GM23338 (cell line): ENCODE data around the gene ZFR. TPM values are rescaled to one million over a fixed set of nuclear protein-coding genes. Genes with fewer than 3 reads are reported as not detected.
A peak's percentile ranks its signal among the peaks of the same experiment; 100 is the strongest.

Source experiments
- ATAC-seq: fragments of 200-7000 bp; cut with Tn5 transposase; 3 replicates; pipeline ENCODE4 v1.9.1; 2020
- DNase-seq: peaks from one replicate; pipeline ENCODE4 v3.0.0-alpha.2; 2015; ENCODE audit warnings: low spot score
- H2AFZ ChIP-seq: fragments of 200-600 bp; sonication (generic); 2 replicates; pipeline ENCODE4 v1.8.0; 2016; ENCODE audit warnings: antibody characterized with exemption, mild to moderate bottlenecking, moderate library complexity
- H3F3A ChIP-seq: fragments of 200-600 bp; sonication (generic); replicated peaks from 2 replicates; pipeline ENCODE4 v1.8.0; 2017; ENCODE audit warnings: antibody characterized with exemption, mixed run types, low read depth
- H3K27ac ChIP-seq: fragments of 200-600 bp; sonication (generic); 2 replicates; pipeline ENCODE4 v1.6.1; 2016; ENCODE audit warnings: low read depth
- H3K27me3 ChIP-seq: fragments of 200-600 bp; sonication (generic); 2 replicates; pipeline ENCODE4 v1.8.0; 2016; ENCODE audit warnings: mild to moderate bottlenecking, mixed run types, moderate library complexity; ENCODE audit not compliant: insufficient read depth
- H3K36me3 ChIP-seq: fragments of 200-600 bp; sonication (generic); 2 replicates; pipeline ENCODE4 v1.8.0; 2016; ENCODE audit warnings: mild to moderate bottlenecking; ENCODE audit not compliant: insufficient read depth
- H3K4me1 ChIP-seq: fragments of 200-600 bp; sonication (generic); 2 replicates; pipeline ENCODE4 v1.8.0; 2016; ENCODE audit warnings: mild to moderate bottlenecking, moderate library complexity; ENCODE audit not compliant: insufficient read depth
- H3K4me2 ChIP-seq: fragments of 200-600 bp; sonication (generic); 2 replicates; pipeline ENCODE4 v1.7.1; 2017; ENCODE audit warnings: mixed run types
- H3K4me3 ChIP-seq: fragments of 200-600 bp; sonication (generic); 2 replicates; pipeline ENCODE4 v1.6.1; 2016; ENCODE audit warnings: mixed run types
- H3K79me2 ChIP-seq: fragments of 200-600 bp; sonication (generic); replicated peaks from 2 replicates; pipeline ENCODE4 v1.8.0; 2017; ENCODE audit warnings: mild to moderate bottlenecking; ENCODE audit not compliant: insufficient read depth
- H3K9me2 ChIP-seq: fragments of 200-600 bp; sonication (generic); 2 replicates; pipeline ENCODE4 v1.8.0; 2017; ENCODE audit not compliant: insufficient read depth
- H4K20me1 ChIP-seq: fragments of 200-600 bp; sonication (generic); replicated peaks from 2 replicates; pipeline ENCODE4 v1.8.0; 2017; ENCODE audit warnings: mild to moderate bottlenecking; ENCODE audit not compliant: insufficient read depth
- H3K27ac Mint-ChIP-seq: 2 replicates; pipeline ENCODE4 v1.8.0; 2020; ENCODE audit warnings: inconsistent platforms, mild to moderate bottlenecking, moderate library complexity, mixed read lengths
- H3K27me3 Mint-ChIP-seq: 3 replicates; pipeline ENCODE4 v1.8.0; 2022; ENCODE audit warnings: low read depth, mild to moderate bottlenecking, moderate library complexity, mixed read lengths, inconsistent platforms; ENCODE audit not compliant: insufficient read depth, poor library complexity
- H3K36me3 Mint-ChIP-seq: 3 replicates; pipeline ENCODE4 v1.8.0; 2021; ENCODE audit warnings: low read depth, mild to moderate bottlenecking, inconsistent platforms, moderate library complexity, mixed read lengths
- H3K4me1 Mint-ChIP-seq: 3 replicates; pipeline ENCODE4 v1.8.0; 2020; ENCODE audit warnings: mild to moderate bottlenecking, inconsistent platforms, mixed read lengths
- H3K4me3 Mint-ChIP-seq: 3 replicates; pipeline ENCODE4 v1.8.0; 2021; ENCODE audit warnings: moderate library complexity, mild to moderate bottlenecking, inconsistent platforms, mixed read lengths
- H3K9me3 Mint-ChIP-seq: 3 replicates; pipeline ENCODE4 v1.8.0; 2020; ENCODE audit warnings: moderate library complexity, mild to moderate bottlenecking, inconsistent platforms, mixed read lengths
- CTCF ChIP-seq, 2 experiments: fragments of 200-600 bp in 1 of 2; sonication (generic) in 1 of 2; conservative IDR thresholded peaks; 2 replicates each; pipeline versions ENCODE4 v1.5.1 to v1.6.1; 2016 to 2017; ENCODE audit warnings: antibody characterized with exemption in 2 of 2, low read depth in 2 of 2, mild to moderate bottlenecking in 2 of 2, moderate library complexity in 1 of 2
- ETS1 ChIP-seq: IDR thresholded peaks from 2 replicates; pipeline ENCODE4 v1.6.1; 2016; ENCODE audit warnings: antibody characterized with exemption
- EZH2 ChIP-seq: fragments of 200-600 bp; sonication (generic); IDR thresholded peaks from one replicate; pipeline ENCODE4 v1.8.0; 2017; ENCODE audit warnings: antibody characterized with exemption, mild to moderate bottlenecking, low read depth; ENCODE audit not compliant: unreplicated experiment
- JUNB ChIP-seq: IDR thresholded peaks from one replicate; pipeline ENCODE4 v1.6.1; 2016; ENCODE audit warnings: antibody characterized with exemption; ENCODE audit not compliant: unreplicated experiment
- NANOG ChIP-seq: IDR thresholded peaks from 2 replicates; pipeline ENCODE4 v1.6.1; 2016; ENCODE audit warnings: antibody characterized with exemption, borderline replicate concordance
- POLR2AphosphoS5 ChIP-seq: IDR thresholded peaks from 2 replicates; pipeline ENCODE4 v1.6.1; 2016; ENCODE audit warnings: antibody characterized with exemption, low read depth
- ZNF114 ChIP-seq: fragments of 250-450 bp; sonication (Bioruptor Pico); IDR thresholded peaks from 2 replicates; pipeline ENCODE4 v1.5.0; 2020; ENCODE audit warnings: mild to moderate bottlenecking, moderate library complexity
- ZNF331 ChIP-seq: fragments of 250-450 bp; sonication (Bioruptor Pico); IDR thresholded peaks from 2 replicates; pipeline ENCODE4 v1.5.0; 2020; ENCODE audit warnings: low read depth, mild to moderate bottlenecking, moderate library complexity
- ZNF462 ChIP-seq: fragments of 250-450 bp; sonication (Bioruptor Pico); IDR thresholded peaks from 2 replicates; pipeline ENCODE4 v1.5.0; 2020; ENCODE audit warnings: mild to moderate bottlenecking, moderate library complexity
- polyA plus RNA-seq: library from polyadenylated mRNA; unstranded; fragments of >200 nt; fragmentation: Nextera tagmentation; extraction: Ambion mirVana; gene quantifications from 2 replicates; pipeline ENCODE4 v1.2.1, GENCODE V29; 2016
- total RNA-seq: library from RNA; depleted of rRNA; stranded (reverse); fragments of >200 nt; shearing (Covaris generic); gene quantifications from 2 replicates; pipeline ENCODE4 v1.2.3, GENCODE V29; 2014

Gene ZFR
- total and polyA plus RNA-seq, 2 experiments from 2014 or later: 92.4 to 103 TPM

- TF ChIP-seq CTCF (conservative IDR thresholded peaks at IDR 0.05; ENCODE audit: low read depth in 2 of 2) (no peak), NANOG (no peak), EZH2 (no peak), ZNF331 (CRISPR knock-in tag) (no peak), ZNF114 (CRISPR knock-in tag) (no peak)
These were observed 82.0 kb downstream of the ZFR start (continued) for GRCh38 chr5:32362527-32362926.

- Mint-ChIP-seq H3K4me3 (no peak overlapping the region), H3K9me3 (peaks cover 3% of the 10 kb centered on the region; the same call in 1 of the 3 replicates), H3K27ac (0 out of 2 replicates have a peak overlapping the region, but pooled peaks have one; percentile 62), H3K36me3 (peaks cover 28% of the 10 kb centered on the region), H3K4me1 (peaks cover 21% of the 10 kb centered on the region; the same call in 2 of the 3 replicates), H3K27me3 (no peaks in the 10 kb centered on the region)
- ATAC-seq (no peak), DNase-seq (no peak)
- Histone ChIP-seq H3K27ac (peak overlapping the region; percentile 56; the same call in 1 of the 2 replicates), H4K20me1 (no peaks in the 10 kb centered on the region; the same call in 1 of the 2 replicates), H2AFZ (no peak overlapping the region), H3K36me3 (peaks cover 22% of the 10 kb centered on the region; the same call in 1 of the 2 replicates), H3K4me2 (no peak overlapping the region), H3K9me2 (0 out of 2 replicates have a peak, but pooled peaks cover 3% of the 10 kb centered on the region), H3K79me2 (no peaks in the 10 kb centered on the region), H3K27me3 (no peaks in the 10 kb centered on the region), H3K4me3 (no peak overlapping the region), H3F3A (no peaks in the 10 kb centered on the region; the same call in 1 of the 2 replicates), H3K4me1 (peaks cover 20% of the 10 kb centered on the region)
- TF ChIP-seq ETS1: no peak
These were observed 83.6 kb downstream of the ZFR start for GRCh38 chr5:32360906-32361305.

- Histone ChIP-seq H3F3A (no peaks in the 10 kb centered on the region; the same call in 1 of the 2 replicates), H2AFZ (no peak overlapping the region), H4K20me1 (no peaks in the 10 kb centered on the region; the same call in 1 of the 2 replicates), H3K36me3 (peaks cover 20% of the 10 kb centered on the region; the same call in 1 of the 2 replicates), H3K4me3 (no peak overlapping the region), H3K4me2 (0 out of 2 replicates have a peak overlapping the region, but pooled peaks have one; percentile 24), H3K79me2 (no peaks in the 10 kb centered on the region), H3K4me1 (peaks cover 20% of the 10 kb centered on the region), H3K9me2 (0 out of 2 replicates have a peak, but pooled peaks cover 3% of the 10 kb centered on the region), H3K27ac (peak overlapping the region; percentile 56), H3K27me3 (no peaks in the 10 kb centered on the region)
- no peaks in the 10 kb centered on the region for H3K27me3 Mint-ChIP-seq
- H3K36me3 Mint-ChIP-seq: peaks cover 41% of the 10 kb centered on the region
- DNase-seq (no peak), ATAC-seq (no peak)
- H3K4me1 Mint-ChIP-seq: peaks cover 21% of the 10 kb centered on the region; the same call in 2 of the 3 replicates
- no peak overlapping the region for H3K4me3 Mint-ChIP-seq
- peak overlapping the region; percentile 75; the same call in 1 of the 2 replicates for H3K27ac Mint-ChIP-seq
- H3K9me3 Mint-ChIP-seq: peaks cover 3% of the 10 kb centered on the region; the same call in 1 of the 3 replicates
- no peak for TF ChIP-seq JUNB
- no peak for TF ChIP-seq ZNF462
- no peak for TF ChIP-seq ZNF331 (CRISPR knock-in tag)
- TF ChIP-seq POLR2AphosphoS5: no peak
These were observed 85.9 kb downstream of the ZFR start for GRCh38 chr5:32358611-32359010.
